ENCODE measurements around the gene LRP6.
"Not testable (repeated sequence)": the region's sequence is repeated elsewhere in the genome, so short reads cannot be mapped to it uniquely, and the experiment has no call there.

The LRP6 gene

DNA sequence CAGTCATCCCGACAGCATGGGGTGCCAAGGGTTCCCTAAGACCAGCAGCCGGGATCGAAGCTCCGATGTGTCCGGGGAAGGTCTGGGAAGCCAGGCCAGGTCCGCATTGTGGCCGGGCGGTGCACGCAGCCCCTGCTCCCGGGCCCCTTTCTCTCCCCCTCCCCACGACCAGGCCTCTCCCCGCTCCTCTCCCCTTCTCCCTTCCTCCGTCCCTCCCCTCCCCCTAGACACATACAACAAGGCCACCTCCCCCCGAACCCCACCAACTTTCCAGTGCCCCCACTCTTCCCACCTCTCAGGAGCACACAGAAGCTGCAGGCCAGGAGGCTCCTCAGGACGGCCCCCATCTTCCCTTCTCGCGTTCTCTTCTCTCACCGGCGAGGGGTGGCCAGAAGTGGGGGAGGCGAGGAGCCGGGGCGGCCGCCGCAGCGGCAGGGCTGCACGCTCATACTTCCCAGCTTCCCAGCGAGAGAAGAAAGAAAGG, 413 bp downstream of the LRP6 start:
- FAIRE-seq (no peak), DNase-seq (ENCODE audit: insufficient read length, low spot score) (peak; percentile 33)

DNA sequence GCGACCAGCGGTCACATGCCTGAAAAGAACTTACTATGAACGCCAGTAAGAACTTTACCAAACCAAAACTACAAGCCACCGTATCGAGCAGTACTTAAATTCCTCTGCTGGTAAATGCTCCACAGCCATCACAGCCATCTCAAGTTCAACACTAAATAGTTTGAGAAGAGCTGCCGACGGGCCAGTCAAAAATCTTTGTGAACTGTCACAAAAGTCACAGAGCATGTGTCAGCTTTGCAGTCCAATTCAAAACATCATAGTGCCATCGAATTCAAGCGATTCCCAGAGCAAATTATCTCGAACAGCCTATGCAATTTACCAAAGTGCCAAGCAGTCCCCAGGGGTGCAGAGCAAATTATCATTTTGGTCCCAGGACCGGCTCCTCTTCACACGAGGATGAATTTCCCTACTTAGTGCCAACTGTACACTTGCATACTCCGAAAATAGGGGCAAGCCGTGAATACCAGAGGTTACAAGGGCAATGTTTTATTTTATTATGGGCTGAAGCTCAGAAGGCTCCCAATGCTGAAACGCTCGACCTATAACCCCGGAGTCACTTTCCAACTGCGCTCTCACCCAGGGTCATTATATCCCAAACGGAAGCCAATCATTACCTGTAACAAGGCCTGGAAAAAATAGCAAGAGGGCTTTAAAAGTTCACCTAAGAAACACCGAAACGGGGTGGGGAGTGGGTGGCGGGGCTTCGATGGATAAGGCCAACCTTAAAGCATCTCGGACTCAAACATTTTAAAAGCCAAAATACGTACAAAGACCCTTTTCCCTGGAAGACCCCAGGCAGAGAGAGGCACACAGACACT, 1.1 kb downstream of the LRP6 start:
- DNase-seq (ENCODE audit: insufficient read length, low spot score) (no peak), FAIRE-seq (peak; percentile 64)

DNA sequence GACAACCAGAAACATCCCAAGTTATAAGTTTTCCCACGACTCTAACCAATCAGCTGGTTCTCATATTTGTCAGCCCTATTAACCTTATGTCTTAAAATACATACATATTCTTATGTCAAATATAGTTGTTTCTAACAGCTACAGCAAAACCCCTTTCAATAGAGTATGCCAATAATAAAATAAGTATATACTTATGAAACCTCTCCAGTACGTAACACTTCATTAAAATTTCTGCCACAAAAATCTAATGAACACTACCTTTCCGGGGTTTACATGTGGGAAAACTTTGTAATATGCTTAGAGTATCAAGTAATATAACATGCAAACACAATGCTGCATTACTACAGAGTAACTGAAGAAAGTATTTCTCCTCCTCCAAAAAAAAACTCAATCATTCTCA, 1.8 kb downstream of the LRP6 start:
- no peak for FAIRE-seq
- no peak for DNase-seq (ENCODE audit: insufficient read length, low spot score)

DNA sequence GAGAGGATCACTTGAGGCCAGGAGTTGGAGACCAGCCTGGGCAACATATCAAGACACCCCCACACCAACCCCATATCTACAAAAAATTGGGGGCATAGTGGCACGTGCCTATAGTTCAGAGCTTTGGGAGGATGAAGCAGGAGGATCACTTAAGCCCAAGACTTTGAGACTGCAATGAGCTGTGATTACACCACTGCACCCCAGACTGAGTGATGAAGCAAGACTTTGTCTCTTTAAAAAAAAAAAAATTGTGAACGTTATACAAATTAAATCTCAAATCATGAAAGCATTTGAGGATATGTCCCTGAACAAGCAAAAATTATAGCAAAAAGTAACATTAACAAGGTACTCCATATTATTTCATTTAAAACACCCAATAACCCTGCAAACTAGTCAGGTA, 2.9 kb downstream of the LRP6 start:
- FAIRE-seq, result no peak

DNA sequence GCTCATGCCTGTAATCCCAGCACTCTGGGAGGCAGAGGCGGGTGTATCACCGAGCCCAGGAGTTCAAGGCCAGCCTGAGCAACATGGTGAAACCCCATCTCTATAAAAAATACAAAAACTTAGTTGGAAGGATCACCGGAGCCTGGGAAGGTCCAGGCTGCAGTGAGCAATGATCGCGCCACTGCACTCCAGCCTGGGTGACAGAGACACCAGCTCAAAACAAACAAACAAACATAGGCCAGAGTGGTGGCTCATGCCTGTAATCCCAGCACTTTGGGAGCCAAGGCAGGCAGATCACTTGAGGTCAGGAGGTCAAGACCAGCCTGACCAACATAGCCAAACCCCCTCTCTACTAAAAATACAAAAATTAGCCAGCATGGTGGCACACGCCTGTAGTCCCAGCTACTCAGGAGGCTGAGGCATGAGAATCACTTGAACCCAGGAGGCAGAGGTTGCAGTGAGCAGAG, 10.5 kb downstream of the LRP6 start:
- not testable (repeated sequence) for FAIRE-seq; DNase-seq (ENCODE audit: insufficient read length, low spot score)

More for the DNA sequence above, 2.9 kb downstream of the LRP6 start:
- no peak for DNase-seq (ENCODE audit: insufficient read length, low spot score)

DNA sequence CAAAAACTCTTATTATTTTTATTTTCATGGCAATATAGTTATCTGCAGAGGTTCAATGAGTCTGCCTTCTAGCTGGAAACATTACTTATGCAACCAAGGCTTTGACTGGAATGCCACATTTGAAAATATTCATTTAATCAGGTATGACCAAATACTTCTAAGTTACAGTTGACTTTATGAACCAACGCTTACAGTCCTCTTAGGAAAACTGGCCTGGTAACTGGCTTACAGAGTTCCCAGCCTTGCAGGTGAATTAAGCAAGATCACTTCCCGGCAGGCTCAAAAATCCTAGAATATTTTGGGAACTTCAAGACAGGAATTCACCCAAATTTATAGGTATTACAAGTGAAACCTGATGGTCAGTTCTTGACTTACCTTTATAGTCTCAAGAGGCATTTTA, 12.3 kb downstream of the LRP6 start:
- FAIRE-seq, result no peak

GRCh38 chr12:12249216-12250050, 17.4 kb downstream of the LRP6 start:
- FAIRE-seq, result no peak

More for the DNA sequence above, 12.3 kb downstream of the LRP6 start:
- no peak for DNase-seq (ENCODE audit: insufficient read length, low spot score)

GRCh38 chr12:12247584-12247983, 19.3 kb downstream of the LRP6 start:
- FAIRE-seq (no peak), DNase-seq (ENCODE audit: insufficient read length, low spot score) (no peak)

More at GRCh38 chr12:12249216-12250050, 17.4 kb downstream of the LRP6 start:
- no peak for DNase-seq (ENCODE audit: insufficient read length, low spot score)

DNA sequence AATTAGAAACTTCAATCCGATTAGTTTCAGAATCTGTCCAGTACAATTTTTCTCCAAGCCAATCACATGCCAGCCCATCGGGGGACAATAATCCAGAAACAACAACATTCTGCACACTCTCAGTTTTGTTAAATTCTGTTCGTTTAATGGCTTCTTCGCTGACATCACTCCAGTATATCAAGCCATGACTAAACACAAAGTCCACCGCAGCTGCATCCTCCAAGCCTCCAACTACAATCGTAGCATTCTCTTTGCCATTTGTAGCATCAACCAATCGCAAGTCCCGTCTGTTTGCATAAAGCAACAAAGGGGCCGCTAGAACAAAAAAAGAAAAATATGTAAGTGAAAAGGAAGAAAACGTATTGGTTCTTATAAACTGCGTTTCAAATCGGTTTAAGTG, 22.5 kb downstream of the LRP6 start:
- FAIRE-seq (no peak), DNase-seq (ENCODE audit: insufficient read length, low spot score) (no peak)

DNA sequence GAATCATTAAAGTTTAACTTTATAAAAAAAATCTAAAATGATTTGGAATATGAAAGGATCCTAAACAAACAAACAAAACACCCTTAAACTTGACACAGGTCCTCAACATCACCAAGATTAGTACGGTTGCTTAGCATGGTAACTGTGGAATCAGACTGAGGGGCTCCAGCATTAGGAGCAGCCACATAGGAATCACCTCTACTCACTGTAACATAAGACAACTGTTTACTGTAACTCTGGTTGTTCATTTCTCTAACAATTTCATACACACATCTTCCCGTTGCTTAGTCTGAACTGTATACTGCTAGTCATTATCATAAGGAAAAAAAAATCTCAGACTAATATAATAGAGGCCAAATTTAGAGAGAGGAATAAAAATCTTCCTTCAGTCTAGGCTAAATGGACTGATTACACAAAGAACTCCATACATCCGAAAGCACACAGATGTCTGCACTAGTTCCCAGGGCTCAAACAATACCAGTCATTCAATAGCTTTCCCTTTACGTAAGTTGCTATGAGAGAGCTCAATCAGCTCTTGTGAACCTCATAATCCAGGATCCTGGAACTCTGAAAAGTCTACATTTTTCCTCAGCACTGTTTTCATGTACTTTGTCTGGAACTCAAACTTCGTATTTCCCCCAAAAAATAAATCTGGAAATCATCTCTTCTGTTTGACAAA, 26.0 kb downstream of the LRP6 start:
- FAIRE-seq (no peak), DNase-seq (ENCODE audit: insufficient read length, low spot score) (no peak)

- FAIRE-seq (no peak), DNase-seq (ENCODE audit: insufficient read length, low spot score) (no peak)
These were observed 27.7 kb downstream of the LRP6 start for GRCh38 chr12:12239127-12239526.

- no peak for FAIRE-seq
- DNase-seq (ENCODE audit: insufficient read length, low spot score), result no peak
These were observed 28.2 kb downstream of the LRP6 start for GRCh38 chr12:12238605-12239004.

GRCh38 chr12:12236896-12237295, 29.9 kb downstream of the LRP6 start:
- no peak for DNase-seq (ENCODE audit: insufficient read length, low spot score)
- no peak for FAIRE-seq

DNA sequence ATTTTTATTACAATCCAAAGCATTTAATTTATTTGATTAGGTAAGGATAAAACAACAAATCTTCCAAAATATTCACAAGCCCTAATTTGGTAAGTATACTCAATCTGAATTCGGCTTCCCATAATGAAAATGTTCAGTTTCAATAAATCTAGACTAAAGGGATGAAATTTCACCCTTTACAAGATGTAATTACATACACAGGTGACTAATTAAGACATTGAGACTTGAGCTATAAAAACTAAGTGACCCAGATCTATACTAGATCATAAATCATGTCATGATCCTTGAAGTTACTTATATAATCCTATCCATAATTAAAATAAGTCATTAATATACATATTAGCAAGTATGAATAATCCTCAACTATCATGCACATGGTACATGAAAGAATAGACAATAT, 36.6 kb downstream of the LRP6 start:
- FAIRE-seq, result no peak

DNA sequence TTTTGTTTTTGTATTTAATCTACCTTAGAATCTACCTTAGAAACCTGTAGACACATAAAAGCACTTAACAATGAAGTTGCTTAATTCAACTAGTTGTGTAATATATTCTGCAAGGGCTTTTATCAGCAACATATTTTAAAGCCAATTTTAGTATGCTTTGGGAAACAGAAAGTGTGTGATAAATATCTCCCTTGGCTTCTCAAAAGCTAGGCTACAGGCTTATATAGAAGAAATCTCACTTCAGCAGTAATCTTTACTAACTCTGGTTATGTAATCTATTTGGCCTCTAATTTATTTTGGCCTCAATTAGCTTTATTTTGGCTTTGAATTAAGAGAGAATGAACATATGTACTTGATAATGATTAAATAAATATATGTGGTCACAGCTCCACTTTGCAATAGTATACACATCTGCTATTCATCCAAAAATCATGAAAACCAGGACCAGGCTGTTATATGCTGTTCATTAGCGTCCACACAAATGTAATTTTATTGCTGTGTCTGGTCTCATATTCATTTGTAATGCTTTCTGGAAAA, 37.2 kb downstream of the LRP6 start:
- DNase-seq (ENCODE audit: insufficient read length, low spot score) (no peak), FAIRE-seq (no peak)

More for the DNA sequence above, 36.6 kb downstream of the LRP6 start:
- DNase-seq (ENCODE audit: insufficient read length, low spot score), result no peak

GRCh38 chr12:12228402-12228801, 38.4 kb downstream of the LRP6 start:
- DNase-seq (ENCODE audit: insufficient read length, low spot score) (no peak), FAIRE-seq (no peak)

GRCh38 chr12:12226187-12226586, 40.7 kb downstream of the LRP6 start:
- FAIRE-seq (no peak), DNase-seq (ENCODE audit: insufficient read length, low spot score) (no peak)

- DNase-seq (ENCODE audit: insufficient read length, low spot score) (no peak), FAIRE-seq (no peak)
These were observed 42.5 kb downstream of the LRP6 start for GRCh38 chr12:12224240-12224940.

DNA sequence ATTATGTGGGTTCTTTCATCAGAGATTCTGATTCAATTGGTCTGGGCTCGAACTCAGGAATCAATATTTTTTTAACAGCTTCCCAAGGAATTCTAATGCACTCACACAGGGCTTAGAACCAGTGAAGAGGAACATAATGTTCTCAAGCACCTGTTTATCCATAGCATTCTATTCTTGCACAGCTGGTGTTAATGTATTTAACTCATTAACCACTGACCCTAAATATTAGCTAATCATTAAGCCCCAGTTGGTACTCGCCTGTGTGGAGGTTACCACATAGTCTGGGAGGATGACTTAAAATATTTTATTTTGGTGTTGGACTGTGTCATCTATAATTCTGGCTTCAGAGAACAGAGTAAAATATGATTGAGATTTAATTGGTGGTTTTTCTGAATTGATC, 45.3 kb downstream of the LRP6 start:
- DNase-seq (ENCODE audit: insufficient read length, low spot score), result no peak
- peak; percentile 73 for FAIRE-seq

DNA sequence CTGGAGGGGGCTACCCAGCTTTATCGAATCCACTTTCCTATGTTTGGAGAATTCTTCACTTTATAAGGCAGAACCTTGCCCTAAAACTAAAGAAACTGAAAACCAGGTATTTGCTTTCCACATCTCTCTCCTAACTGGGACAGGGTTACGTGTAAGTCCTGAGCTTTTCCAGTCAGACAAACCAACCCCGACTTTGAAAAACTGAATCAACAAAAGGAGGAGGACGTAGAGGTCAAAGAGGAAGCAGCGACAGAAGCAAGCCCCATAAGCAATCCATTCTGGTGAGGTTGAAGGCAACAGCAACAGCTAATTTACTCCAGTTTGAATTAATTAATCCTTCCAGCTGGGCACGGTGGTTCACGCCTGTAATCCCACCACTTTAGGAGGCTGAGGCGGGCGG, 47.2 kb downstream of the LRP6 start:
- FAIRE-seq, result no peak

More for the DNA sequence above, 47.2 kb downstream of the LRP6 start:
- no peak for DNase-seq (ENCODE audit: insufficient read length, low spot score)
